Fibroblast of lung (primary cell): ENCODE measurements around the gene ZBTB39. TPM values are rescaled to one million over a fixed set of nuclear protein-coding genes. Genes with fewer than 3 reads are reported as not detected.

Experiments
- DNase-seq, 2 donors: peaks; one replicate each; pipeline versions ENCODE4 v3.0.0 to v3.0.0-alpha.2; 2010; ENCODE audit warnings: low read depth in 2 of 2
- H2AFZ ChIP-seq: 2 replicates; pipeline ENCODE4 v1.5.1; 2012; ENCODE audit warnings: low read length, control low read depth, inconsistent platforms
- H3K27ac ChIP-seq: 2 replicates; pipeline ENCODE4 v1.5.1; 2011; ENCODE audit warnings: low read length, control low read depth; ENCODE audit not compliant: insufficient read depth
- H3K27me3 ChIP-seq: 2 replicates; pipeline ENCODE4 v1.5.1; 2011; ENCODE audit warnings: mild to moderate bottlenecking, low read length; ENCODE audit not compliant: control insufficient read depth, insufficient read depth
- H3K36me3 ChIP-seq: 2 replicates; pipeline ENCODE4 v1.5.1; 2011; ENCODE audit warnings: low read length; ENCODE audit not compliant: control insufficient read depth, insufficient read depth
- H3K4me1 ChIP-seq: 2 replicates; pipeline ENCODE4 v1.5.1; 2011; ENCODE audit warnings: low read length; ENCODE audit not compliant: control insufficient read depth, insufficient read depth; ENCODE audit errors: extremely low read depth
- H3K4me2 ChIP-seq: 2 replicates; pipeline ENCODE4 v1.5.1; 2011; ENCODE audit warnings: low read length, control low read depth; ENCODE audit not compliant: insufficient read depth; ENCODE audit errors: extremely low read depth
- H3K4me3 ChIP-seq, 4 experiments: fragments of 200-600 bp in 1 of 4; sonication (generic) in 1 of 4; replicated peaks in 1 of 4; 2 replicates each; pipeline ENCODE4 v1.5.1; 2011 to 2016; ENCODE audit warnings: low read length in 4 of 4, low read depth in 3 of 4, mild to moderate bottlenecking in 3 of 4, control low read depth in 2 of 4, inconsistent platforms in 1 of 4, mixed read lengths in 1 of 4; ENCODE audit not compliant: insufficient read depth in 1 of 4; ENCODE audit errors: control extremely low read depth in 1 of 4
- H3K79me2 ChIP-seq: 2 replicates; pipeline ENCODE4 v1.5.1; 2012; ENCODE audit warnings: mild to moderate bottlenecking, low read length, inconsistent platforms; ENCODE audit not compliant: control insufficient read depth, insufficient read depth
- H3K9ac ChIP-seq: 2 replicates; pipeline ENCODE4 v1.5.1; 2011; ENCODE audit warnings: mild to moderate bottlenecking, low read length, control low read depth; ENCODE audit not compliant: insufficient read depth
- H3K9me3 ChIP-seq: 2 replicates; pipeline ENCODE4 v1.5.1; 2012; ENCODE audit warnings: low read depth, low read length; ENCODE audit not compliant: control insufficient read depth, insufficient read depth
- H4K20me1 ChIP-seq: 2 replicates; pipeline ENCODE4 v1.5.1; 2011; ENCODE audit warnings: low read length; ENCODE audit not compliant: control insufficient read depth, insufficient read depth; ENCODE audit errors: extremely low read depth
- CTCF ChIP-seq, 2 donors: IDR thresholded peaks in 1 of 2; conservative IDR thresholded peaks in 1 of 2; 1 replicate in 1 of 2; 2 replicates in 1 of 2; pipeline ENCODE4 v1.5.1; 2011 to 2012; ENCODE audit warnings: low read length in 2 of 2, control low read depth in 1 of 2, inconsistent platforms in 1 of 2, low read depth in 1 of 2, mild to moderate bottlenecking in 1 of 2
- EZH2 ChIP-seq: IDR thresholded peaks from 2 replicates; pipeline ENCODE4 v1.5.1; 2012; ENCODE audit warnings: low read length, control low read depth, mild to moderate bottlenecking; ENCODE audit errors: missing control alignments
- polyA plus RNA-seq, 2 donors: library from polyadenylated mRNA; depleted of rRNA in 1 of 2; stranded (reverse) in 1 of 2; unstranded in 1 of 2; fragments of >200 nt; gene quantifications; 2 replicates each; pipeline ENCODE4 v1.2.1, GENCODE V29; 2011 to 2012; ENCODE audit warnings: missing spikeins in 1 of 2
- total RNA-seq: library from RNA; depleted of rRNA; stranded (reverse); fragments of >200 nt; gene quantifications from 2 replicates; pipeline ENCODE4 v1.2.1, GENCODE V29; 2014

The ZBTB39 gene
- total and polyA plus RNA-seq, 2 donors (not counting 1 experiment from before 2014, with no cell fraction given): 3.2 to 3.8 TPM

- no peak overlapping the region for H2AFZ ChIP-seq
- no peak overlapping the region for H3K4me3 ChIP-seq
- H3K4me1 ChIP-seq: peaks cover 7% of the 10 kb centered on the region
- H3K9ac ChIP-seq: no peak overlapping the region
- H4K20me1 ChIP-seq: no peaks in the 10 kb centered on the region
- no peak for DNase-seq
- no peak for TF ChIP-seq EZH2
- TF ChIP-seq CTCF (conservative IDR thresholded peaks at IDR 0.05 in 1 of 2, IDR thresholded peaks at IDR 0.05 in 1 of 2; ENCODE audit: low read depth in 1 of 2, low read length in 2 of 2): no peak
- no peaks in the 10 kb centered on the region for H3K36me3 ChIP-seq
- peaks cover 33% of the 10 kb centered on the region for H3K27me3 ChIP-seq
- no peak overlapping the region for H3K4me2 ChIP-seq
- H3K79me2 ChIP-seq: peaks cover 2% of the 10 kb centered on the region
- no peaks in the 10 kb centered on the region for H3K9me3 ChIP-seq
- no peak overlapping the region for H3K27ac ChIP-seq
These were observed 4.4 kb upstream of the ZBTB39 start for GRCh38 chr12:57010627-57011247.

GRCh38 chr12:57009949-57010626, 3.7 kb upstream of the ZBTB39 start:
- H3K9me3 ChIP-seq: no peaks in the 10 kb centered on the region
- peaks cover 9% of the 10 kb centered on the region for H3K79me2 ChIP-seq
- no peaks in the 10 kb centered on the region for H3K36me3 ChIP-seq
- H3K4me1 ChIP-seq: peaks cover 7% of the 10 kb centered on the region
- no peak overlapping the region for H3K27ac ChIP-seq
- peaks cover 28% of the 10 kb centered on the region for H3K27me3 ChIP-seq
- no peaks in the 10 kb centered on the region for H4K20me1 ChIP-seq
- no peak overlapping the region for H3K4me3 ChIP-seq
- H3K4me2 ChIP-seq: no peak overlapping the region
- no peak overlapping the region for H3K9ac ChIP-seq
- TF ChIP-seq CTCF (conservative IDR thresholded peaks at IDR 0.05 in 1 of 2, IDR thresholded peaks at IDR 0.05 in 1 of 2; ENCODE audit: low read depth in 1 of 2, low read length in 2 of 2) (no peak), EZH2 (no peak)
- H2AFZ ChIP-seq: no peak overlapping the region
- DNase-seq: no peak

GRCh38 chr12:57008178-57008577, 1.8 kb upstream of the ZBTB39 start:
- peaks cover 21% of the 10 kb centered on the region for H3K79me2 ChIP-seq

More at GRCh38 chr12:57008178-57008577, 1.8 kb upstream of the ZBTB39 start:
- no peak overlapping the region for H3K9ac ChIP-seq
- TF ChIP-seq EZH2: no peak
- peak; percentile 63 to 76 for TF ChIP-seq CTCF (conservative IDR thresholded peaks at IDR 0.05 in 1 of 2, IDR thresholded peaks at IDR 0.05 in 1 of 2; ENCODE audit: low read depth in 1 of 2, low read length in 2 of 2)
- H3K27me3 ChIP-seq: peaks cover 11% of the 10 kb centered on the region
- H3K9me3 ChIP-seq: no peaks in the 10 kb centered on the region
- DNase-seq: peak; percentile 54 to 84
- H3K4me3 ChIP-seq: no peak overlapping the region
- no peaks in the 10 kb centered on the region for H4K20me1 ChIP-seq
- H2AFZ ChIP-seq: no peak overlapping the region
- peaks cover 7% of the 10 kb centered on the region for H3K4me1 ChIP-seq
- H3K36me3 ChIP-seq: peaks cover 11% of the 10 kb centered on the region
- no peak overlapping the region for H3K27ac ChIP-seq
- H3K4me2 ChIP-seq: no peak overlapping the region
